Neural cell (in vitro differentiated cells): Measurements from ENCODE around the gene SLC5A5. TPM values are rescaled to one million over a fixed set of nuclear protein-coding genes. Genes with fewer than 3 reads are reported as not detected.
A peak's percentile ranks its signal among the peaks of the same experiment; 100 is the strongest.

Experiments used
- H2AFZ ChIP-seq: fragments of 200-600, 300-800 bp; sonication (generic), shearing (Covaris generic); 2 replicates; pipeline ENCODE4 v1.6.0; 2014; ENCODE audit warnings: low read depth, mild to moderate bottlenecking, antibody characterized with exemption, low read length, moderate library complexity
- H3F3A ChIP-seq: fragments of 200-600 bp; shearing (Covaris generic); 2 replicates; pipeline ENCODE4 v1.6.1; 2016; ENCODE audit warnings: mild to moderate bottlenecking, moderate library complexity, mixed read lengths, antibody characterized with exemption, low read length; ENCODE audit not compliant: insufficient read depth, poor library complexity, severe bottlenecking
- H3K27ac ChIP-seq: fragments of 200-600, 300-800 bp; sonication (generic), shearing (Covaris generic); 2 replicates; pipeline ENCODE4 v1.5.1; 2014; ENCODE audit warnings: mild to moderate bottlenecking, low read length, moderate library complexity
- H3K27me3 ChIP-seq: fragments of 300-800, 200-600 bp; sonication (generic), shearing (Covaris generic); 2 replicates; pipeline ENCODE4 v1.6.0; 2014; ENCODE audit warnings: mild to moderate bottlenecking, low read depth, low read length, moderate library complexity; ENCODE audit not compliant: insufficient read depth
- H3K36me3 ChIP-seq: fragments of 300-800, 200-600 bp; sonication (generic), shearing (Covaris generic); 2 replicates; pipeline ENCODE4 v1.5.1; 2014; ENCODE audit warnings: mild to moderate bottlenecking, antibody characterized with exemption, low read length, moderate library complexity; ENCODE audit not compliant: insufficient read depth
- H3K4me2 ChIP-seq: fragments of 300-800, 200-600 bp; sonication (generic), shearing (Covaris generic); 2 replicates; pipeline ENCODE4 v1.6.0; 2014; ENCODE audit warnings: mild to moderate bottlenecking, low read length
- H3K4me3 ChIP-seq: fragments of 300-800, 200-600 bp; sonication (generic), shearing (Covaris generic); 2 replicates; pipeline ENCODE4 v1.5.1; 2014; ENCODE audit warnings: mild to moderate bottlenecking, low read length, moderate library complexity
- H3K79me2 ChIP-seq: fragments of 200-600 bp; shearing (Covaris generic); replicated peaks from 2 replicates; pipeline ENCODE4 v1.6.0; 2014; ENCODE audit warnings: mild to moderate bottlenecking, low read length, moderate library complexity; ENCODE audit not compliant: insufficient read depth
- H3K9ac ChIP-seq: fragments of 300-800, 200-600 bp; sonication (generic), shearing (Covaris generic); 2 replicates; pipeline ENCODE4 v1.6.1; 2016; ENCODE audit warnings: mild to moderate bottlenecking, low read length, mixed read lengths
- H3K9me2 ChIP-seq: fragments of 200-600 bp; shearing (Covaris generic); 2 replicates; pipeline ENCODE4 v1.6.1; 2016; ENCODE audit warnings: mild to moderate bottlenecking, low read length, mixed read lengths; ENCODE audit not compliant: insufficient read depth
- H3K9me3 ChIP-seq: fragments of 200-600, 300-800 bp; sonication (generic), shearing (Covaris generic); 2 replicates; pipeline ENCODE4 v1.6.1; 2016; ENCODE audit warnings: mild to moderate bottlenecking, mixed run types, low read length, moderate library complexity, mixed read lengths
- H4K20me1 ChIP-seq: fragments of 200-600 bp; shearing (Covaris generic); 2 replicates; pipeline ENCODE4 v1.6.1; 2016; ENCODE audit warnings: mild to moderate bottlenecking, mixed run types; ENCODE audit not compliant: insufficient read depth
- CTCF ChIP-seq: fragments of 450-650 bp; IDR thresholded peaks from 2 replicates; pipeline ENCODE4 v1.5.1; 2014; ENCODE audit warnings: antibody characterized with exemption, mild to moderate bottlenecking, moderate library complexity; ENCODE audit not compliant: poor library complexity, severe bottlenecking
- EP300 ChIP-seq: fragments of 450-650 bp; conservative IDR thresholded peaks from 2 replicates; pipeline ENCODE4 v1.6.1; 2014; ENCODE audit warnings: antibody characterized with exemption, mild to moderate bottlenecking, moderate library complexity; ENCODE audit not compliant: poor library complexity, severe bottlenecking
- EZH2 ChIP-seq: fragments of 200-600, 300-800 bp; shearing (Covaris generic), sonication (generic); IDR thresholded peaks from 2 replicates; pipeline ENCODE4 v1.6.1; 2014; ENCODE audit warnings: antibody characterized with exemption, low read length, borderline replicate concordance, mild to moderate bottlenecking; ENCODE audit not compliant: insufficient read depth, poor library complexity, severe bottlenecking
- MXI1 ChIP-seq: fragments of 450-650 bp; conservative IDR thresholded peaks from 2 replicates; pipeline ENCODE4 v1.6.1; 2014; ENCODE audit warnings: antibody characterized with exemption, mild to moderate bottlenecking; ENCODE audit not compliant: poor library complexity, severe bottlenecking
- POLR2AphosphoS5 ChIP-seq: IDR thresholded peaks from 2 replicates; pipeline ENCODE4 v1.6.1; 2012
- RAD21 ChIP-seq: fragments of 450-650 bp; conservative IDR thresholded peaks from 2 replicates; pipeline ENCODE4 v1.6.1; 2014; ENCODE audit warnings: antibody characterized with exemption, mild to moderate bottlenecking, moderate library complexity
- REST ChIP-seq: IDR thresholded peaks from 2 replicates; pipeline ENCODE4 v1.6.1; 2012; ENCODE audit warnings: borderline replicate concordance
- SMC3 ChIP-seq: fragments of 450-650 bp; conservative IDR thresholded peaks from 2 replicates; pipeline ENCODE4 v1.6.1; 2014; ENCODE audit warnings: antibody characterized with exemption, mild to moderate bottlenecking, moderate library complexity; ENCODE audit not compliant: poor library complexity
- TAF1 ChIP-seq: IDR thresholded peaks from 2 replicates; pipeline ENCODE4 v1.6.1; 2012; ENCODE audit warnings: low read depth
- polyA plus RNA-seq: library from polyadenylated mRNA; depleted of rRNA; stranded (reverse); fragments of >200 nt; gene quantifications from 2 replicates; pipeline ENCODE4 v1.2.3, GENCODE V29; 2014

SLC5A5 gene
- polyA plus RNA-seq, 1 donor from 2014 or later, result not detected

- Histone ChIP-seq H4K20me1 (no peaks in the 10 kb centered on the region), H3K9me2 (no peaks in the 10 kb centered on the region), H3K27me3 (peaks cover 14% of the 10 kb centered on the region), H3K27ac (no peak overlapping the region), H3K79me2 (no peaks in the 10 kb centered on the region), H3K36me3 (no peaks in the 10 kb centered on the region), H3F3A (no peaks in the 10 kb centered on the region), H2AFZ (no peak overlapping the region), H3K4me3 (peak overlapping the region; percentile 51), H3K9ac (peak overlapping the region; percentile 16), H3K4me2 (no peak overlapping the region), H3K9me3 (no peaks in the 10 kb centered on the region)
- TF ChIP-seq RAD21, result no peak
- no peak for TF ChIP-seq MXI1
- TF ChIP-seq EZH2, result no peak
- no peak for TF ChIP-seq POLR2AphosphoS5
Measured at GRCh38 chr19:17841371-17841809, 30.4 kb upstream of the SLC5A5 start.

- Histone ChIP-seq H3K4me2 (no peak overlapping the region), H3K9ac (no peak overlapping the region), H4K20me1 (no peaks in the 10 kb centered on the region), H3K27ac (no peak overlapping the region), H3K27me3 (peaks cover 14% of the 10 kb centered on the region), H3F3A (no peaks in the 10 kb centered on the region), H3K79me2 (no peaks in the 10 kb centered on the region), H2AFZ (no peak overlapping the region), H3K4me3 (peak overlapping the region; percentile 51), H3K9me2 (no peaks in the 10 kb centered on the region), H3K9me3 (no peaks in the 10 kb centered on the region), H3K36me3 (no peaks in the 10 kb centered on the region)
- TF ChIP-seq EP300 (no peak), MXI1 (no peak), TAF1 (no peak), REST (no peak), RAD21 (no peak), POLR2AphosphoS5 (no peak), SMC3 (no peak), CTCF (no peak), EZH2 (no peak)
Measured at GRCh38 chr19:17841810-17842662, 29.7 kb upstream of the SLC5A5 start.
